PC-9 (cell line): ENCODE data around the gene PPIL1.

Experiments used
- EZH2 ChIP-seq: fragments of 200-600 bp; sonication (generic); IDR thresholded peaks from 2 replicates; pipeline ENCODE4 v1.8.0; 2017; ENCODE audit warnings: antibody characterized with exemption, low read depth
- TF ChIP-seq, protein P1 (sequence below): fragments of 200-600 bp; sonication (generic); conservative IDR thresholded peaks from 2 replicates; pipeline ENCODE4 v1.6.1; 2017; ENCODE audit warnings: mixed run types, antibody characterized with exemption, mild to moderate bottlenecking, moderate library complexity

DNA sequence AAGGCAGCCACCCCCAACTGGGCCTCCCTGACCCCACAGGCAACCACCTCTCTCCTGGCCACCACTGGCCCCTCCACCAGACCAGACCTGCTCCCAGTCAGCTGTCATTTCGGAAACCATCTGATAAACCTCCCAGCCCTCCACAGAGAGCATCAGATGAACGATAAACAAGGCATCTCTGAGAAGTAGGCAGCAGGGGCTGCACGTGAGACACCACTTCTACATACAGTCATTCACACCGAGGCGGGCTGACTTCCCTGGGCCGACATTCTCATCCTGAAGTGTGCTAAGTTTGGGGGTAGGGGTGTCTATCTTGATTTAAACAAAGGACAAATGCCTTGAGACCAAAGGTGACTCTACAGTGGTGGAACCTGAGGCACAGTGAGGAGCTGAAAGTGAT lies 49.2 kb downstream of the PPIL1 start:
- TF ChIP-seq EZH2, result no peak
- TF ChIP-seq, protein P1, sequence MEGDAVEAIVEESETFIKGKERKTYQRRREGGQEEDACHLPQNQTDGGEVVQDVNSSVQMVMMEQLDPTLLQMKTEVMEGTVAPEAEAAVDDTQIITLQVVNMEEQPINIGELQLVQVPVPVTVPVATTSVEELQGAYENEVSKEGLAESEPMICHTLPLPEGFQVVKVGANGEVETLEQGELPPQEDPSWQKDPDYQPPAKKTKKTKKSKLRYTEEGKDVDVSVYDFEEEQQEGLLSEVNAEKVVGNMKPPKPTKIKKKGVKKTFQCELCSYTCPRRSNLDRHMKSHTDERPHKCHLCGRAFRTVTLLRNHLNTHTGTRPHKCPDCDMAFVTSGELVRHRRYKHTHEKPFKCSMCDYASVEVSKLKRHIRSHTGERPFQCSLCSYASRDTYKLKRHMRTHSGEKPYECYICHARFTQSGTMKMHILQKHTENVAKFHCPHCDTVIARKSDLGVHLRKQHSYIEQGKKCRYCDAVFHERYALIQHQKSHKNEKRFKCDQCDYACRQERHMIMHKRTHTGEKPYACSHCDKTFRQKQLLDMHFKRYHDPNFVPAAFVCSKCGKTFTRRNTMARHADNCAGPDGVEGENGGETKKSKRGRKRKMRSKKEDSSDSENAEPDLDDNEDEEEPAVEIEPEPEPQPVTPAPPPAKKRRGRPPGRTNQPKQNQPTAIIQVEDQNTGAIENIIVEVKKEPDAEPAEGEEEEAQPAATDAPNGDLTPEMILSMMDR, result no peak
